GM18907 (cell line): Measurements from ENCODE around the gene PPOX.
A peak's percentile ranks its signal among the peaks of the same experiment; 100 is the strongest.

Experiments
- ATAC-seq: cut with Tn5 transposase; IDR thresholded peaks from one replicate; pipeline ENCODE4 v1.9.1; 2021; ENCODE audit warnings: mild to moderate bottlenecking, moderate library complexity; ENCODE audit not compliant: unreplicated experiment

The PPOX gene

GRCh38 chr1:161175771-161176453 is 9.7 kb downstream of the PPOX start:
- ATAC-seq: no peak

GRCh38 chr1:161176468-161177111 is 10.4 kb downstream of the PPOX start:
- ATAC-seq: peak; percentile 6

- peak; percentile 81 for ATAC-seq
These were observed 11.1 kb downstream of the PPOX start, which contains the start of gene B4GALT3 for GRCh38 chr1:161177112-161177935. TSS of gene B4GALT3 (minus strand) at chr1:161177507. CDS start at chr1:161176060, 1,447 bp downstream.

- no peak for ATAC-seq
These were observed 11.7 kb downstream of the PPOX start for GRCh38 chr1:161177936-161178244.

GRCh38 chr1:161179698-161180097 is 13.5 kb downstream of the PPOX start:
- ATAC-seq: no peak

- ATAC-seq: no peak
These were observed 14.4 kb downstream of the PPOX start for GRCh38 chr1:161180639-161181038.

GRCh38 chr1:161182214-161182613 is 16.0 kb downstream of the PPOX start:
- peak; percentile 45 for ATAC-seq

- peak; percentile 67 for ATAC-seq
These were observed 19.1 kb downstream of the PPOX start for GRCh38 chr1:161185282-161185682.

- ATAC-seq: peak; percentile 21
These were observed 19.6 kb downstream of the PPOX start for GRCh38 chr1:161185732-161186311.

GRCh38 chr1:161187311-161187710 is 21.1 kb downstream of the PPOX start:
- ATAC-seq: no peak

GRCh38 chr1:161188381-161188780 is 22.2 kb downstream of the PPOX start:
- no peak for ATAC-seq

- no peak for ATAC-seq
These were observed 22.8 kb downstream of the PPOX start for GRCh38 chr1:161189036-161189435.

GRCh38 chr1:161190962-161191521 is 24.8 kb downstream of the PPOX start:
- ATAC-seq: no peak

- ATAC-seq: no peak
These were observed 25.7 kb downstream of the PPOX start for GRCh38 chr1:161191971-161192370.

GRCh38 chr1:161192476-161193465 is 26.5 kb downstream of the PPOX start:
- ATAC-seq: peak; percentile 75

GRCh38 chr1:161193561-161194235 is 27.5 kb downstream of the PPOX start:
- no peak for ATAC-seq

- ATAC-seq: no peak
These were observed 28.9 kb downstream of the PPOX start for GRCh38 chr1:161195171-161195570.

- no peak for ATAC-seq
These were observed 29.9 kb downstream of the PPOX start for GRCh38 chr1:161196111-161196510.
